ENCODE data around the gene DEFB124. TPM values are rescaled to one million over a fixed set of nuclear protein-coding genes. Genes with fewer than 3 reads are reported as not detected.
"Not testable (repeated sequence)": the region's sequence is repeated elsewhere in the genome, so short reads cannot be mapped to it uniquely, and the experiment has no call there.

Gene DEFB124
- polyA plus RNA-seq, 1 donor: 0.21 TPM

DNA sequence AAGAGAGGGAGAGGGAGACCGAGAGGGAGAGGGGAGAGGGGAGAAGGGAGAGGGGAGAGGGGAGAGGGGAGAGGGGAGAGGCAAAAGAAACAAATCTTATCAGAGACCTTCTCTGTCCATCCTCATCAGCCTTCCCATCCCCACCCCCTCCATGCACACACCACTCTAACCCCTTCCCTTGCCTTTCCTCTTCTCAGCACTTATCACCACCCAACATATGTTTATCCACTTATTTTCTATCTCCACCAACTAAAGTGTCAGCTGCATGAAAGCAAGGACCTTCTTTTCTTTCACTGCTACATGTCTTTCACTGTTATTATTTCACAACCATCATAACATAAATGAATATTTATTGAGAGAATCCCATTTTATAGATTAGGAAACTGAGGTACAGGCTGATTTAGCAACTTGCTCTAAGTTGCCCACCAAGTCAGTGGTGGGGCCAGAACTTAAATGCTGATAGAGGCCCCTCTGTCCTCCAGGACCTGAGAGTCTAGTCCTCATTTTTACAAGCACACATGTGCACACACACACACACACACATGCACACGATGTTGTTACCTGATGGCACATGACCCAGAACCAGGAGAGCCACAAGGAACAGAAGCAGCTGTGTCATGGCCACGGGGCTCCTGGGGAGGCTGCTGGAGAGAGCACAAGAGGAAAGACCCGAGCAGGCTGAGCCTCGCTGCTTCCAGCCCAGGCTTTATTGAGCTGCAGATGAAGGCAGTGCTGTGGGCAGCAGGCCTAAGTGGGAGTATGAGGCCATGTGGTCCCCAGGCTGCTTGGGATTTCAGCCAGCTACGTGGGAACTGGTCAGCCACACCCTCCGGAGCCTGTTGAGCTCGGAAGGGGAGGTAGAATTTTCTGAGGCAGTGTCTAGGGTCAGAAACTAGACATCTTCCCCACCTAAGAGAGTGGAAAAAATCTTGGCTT is 2.3 kb downstream of the DEFB124 start:
- Histone ChIP-seq H3K27ac (ENCODE audit: low read length) (no peak overlapping the region), H3K36me3 (ENCODE audit: control insufficient read depth, insufficient read depth, low read length) (no peaks in the 10 kb centered on the region), H3K4me1 (ENCODE audit: control insufficient read depth, insufficient read depth, low read length) (no peaks in the 10 kb centered on the region), H3K4me3 (ENCODE audit: low read length) (no peak overlapping the region), H3K9me3 (ENCODE audit: control insufficient read depth, low read depth, low read length) (peaks cover 5% of the 10 kb centered on the region), H3K27me3 (ENCODE audit: control insufficient read depth, insufficient read depth, low read length) (peaks cover 28% of the 10 kb centered on the region)
- DNase-seq: no peak
- WGBS (ENCODE audit: insufficient coverage, low lambda C conversion rate): no CpG with 5 or more reads among the region's 8 CpGs

DNA sequence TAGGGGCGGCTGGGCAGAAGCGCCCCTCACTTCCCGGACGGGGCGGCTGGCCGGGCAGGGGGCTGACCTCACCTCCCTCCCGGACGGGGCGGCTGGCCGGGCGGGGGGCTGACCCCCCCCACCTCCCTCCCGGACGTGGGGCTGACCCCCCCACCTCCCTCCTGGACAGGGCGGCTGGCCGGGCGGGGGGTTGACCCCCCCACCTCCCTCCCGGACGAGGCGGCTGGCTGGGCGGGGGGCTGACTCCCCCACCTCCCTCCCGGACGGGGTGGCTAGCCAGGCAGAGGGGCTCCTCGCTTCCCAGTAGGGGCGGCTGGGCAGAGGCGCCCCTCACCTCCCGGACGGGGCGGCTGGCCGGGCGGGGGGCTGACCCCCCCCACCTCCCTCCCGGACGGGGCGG is 4.0 kb downstream of the DEFB124 start:
- H3K36me3 ChIP-seq (ENCODE audit: control insufficient read depth, insufficient read depth, low read length); H3K9me3 ChIP-seq (ENCODE audit: control insufficient read depth, low read depth, low read length); DNase-seq; H3K4me3 ChIP-seq (ENCODE audit: low read length); H3K4me1 ChIP-seq (ENCODE audit: control insufficient read depth, insufficient read depth, low read length); H3K27ac ChIP-seq (ENCODE audit: low read length): not testable (repeated sequence)
- WGBS (ENCODE audit: insufficient coverage, low lambda C conversion rate): no CpG with 5 or more reads among the region's 33 CpGs
- peaks cover 19% of the 10 kb centered on the region for H3K27me3 ChIP-seq (ENCODE audit: control insufficient read depth, insufficient read depth, low read length)

DNA sequence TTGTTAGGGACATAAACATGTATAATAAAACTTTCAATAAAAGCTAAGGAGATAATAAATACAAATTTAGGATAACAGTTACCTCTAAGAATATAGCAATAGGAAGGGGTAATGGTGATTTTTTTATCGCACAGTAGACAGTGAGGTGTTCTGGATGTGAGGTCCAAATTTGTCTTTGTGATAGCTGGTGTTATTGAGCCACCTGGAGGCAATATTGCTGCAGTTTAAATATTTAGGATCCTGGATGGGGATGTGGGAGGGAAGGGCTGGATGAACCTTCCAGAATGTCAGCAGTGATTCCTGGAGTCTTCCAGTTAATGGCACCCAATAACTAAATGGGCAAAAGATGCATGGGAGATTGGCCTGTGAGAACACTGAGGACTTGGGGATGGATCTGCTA is 20.6 kb downstream of the DEFB124 start:
- WGBS (ENCODE audit: insufficient coverage, low lambda C conversion rate): no CpG with 5 or more reads among the region's 1 CpG

DNA sequence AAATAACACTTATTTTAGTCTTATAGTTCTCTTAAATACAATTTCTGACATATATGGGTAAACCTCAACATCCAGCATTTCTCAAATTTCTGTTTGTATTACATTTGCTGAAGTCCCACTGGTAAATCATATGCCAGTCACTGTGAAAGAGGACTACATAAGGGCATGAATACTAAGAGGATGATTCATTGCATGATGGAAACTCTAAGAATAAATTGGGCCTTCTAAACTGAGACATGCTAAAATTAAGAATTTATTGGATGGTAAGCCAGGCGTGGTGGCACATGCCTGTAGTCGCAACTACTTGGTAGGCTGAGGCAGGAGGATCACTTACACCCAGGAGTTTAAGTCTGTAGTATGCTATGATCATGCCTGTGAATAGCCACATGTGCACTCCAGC is 22.4 kb downstream of the DEFB124 start:
- DNase-seq: no peak
- Histone ChIP-seq H3K9me3 (ENCODE audit: control insufficient read depth, low read depth, low read length) (no peaks in the 10 kb centered on the region), H3K27ac (ENCODE audit: low read length) (no peak overlapping the region), H3K36me3 (ENCODE audit: control insufficient read depth, insufficient read depth, low read length) (no peaks in the 10 kb centered on the region), H3K4me3 (ENCODE audit: low read length) (no peak overlapping the region), H3K4me1 (ENCODE audit: control insufficient read depth, insufficient read depth, low read length) (no peaks in the 10 kb centered on the region), H3K27me3 (ENCODE audit: control insufficient read depth, insufficient read depth, low read length) (no peaks in the 10 kb centered on the region)
- no CpG with 5 or more reads among the region's 2 CpGs for WGBS (ENCODE audit: insufficient coverage, low lambda C conversion rate)

More for the DNA sequence above, 20.6 kb downstream of the DEFB124 start:
- no peak for DNase-seq
- H3K27me3 ChIP-seq (ENCODE audit: control insufficient read depth, insufficient read depth, low read length): no peaks in the 10 kb centered on the region
- H3K36me3 ChIP-seq (ENCODE audit: control insufficient read depth, insufficient read depth, low read length): no peaks in the 10 kb centered on the region
- no peak overlapping the region for H3K27ac ChIP-seq (ENCODE audit: low read length)
- H3K4me3 ChIP-seq (ENCODE audit: low read length): no peak overlapping the region
- H3K9me3 ChIP-seq (ENCODE audit: control insufficient read depth, low read depth, low read length): no peaks in the 10 kb centered on the region
- no peaks in the 10 kb centered on the region for H3K4me1 ChIP-seq (ENCODE audit: control insufficient read depth, insufficient read depth, low read length)

DNA sequence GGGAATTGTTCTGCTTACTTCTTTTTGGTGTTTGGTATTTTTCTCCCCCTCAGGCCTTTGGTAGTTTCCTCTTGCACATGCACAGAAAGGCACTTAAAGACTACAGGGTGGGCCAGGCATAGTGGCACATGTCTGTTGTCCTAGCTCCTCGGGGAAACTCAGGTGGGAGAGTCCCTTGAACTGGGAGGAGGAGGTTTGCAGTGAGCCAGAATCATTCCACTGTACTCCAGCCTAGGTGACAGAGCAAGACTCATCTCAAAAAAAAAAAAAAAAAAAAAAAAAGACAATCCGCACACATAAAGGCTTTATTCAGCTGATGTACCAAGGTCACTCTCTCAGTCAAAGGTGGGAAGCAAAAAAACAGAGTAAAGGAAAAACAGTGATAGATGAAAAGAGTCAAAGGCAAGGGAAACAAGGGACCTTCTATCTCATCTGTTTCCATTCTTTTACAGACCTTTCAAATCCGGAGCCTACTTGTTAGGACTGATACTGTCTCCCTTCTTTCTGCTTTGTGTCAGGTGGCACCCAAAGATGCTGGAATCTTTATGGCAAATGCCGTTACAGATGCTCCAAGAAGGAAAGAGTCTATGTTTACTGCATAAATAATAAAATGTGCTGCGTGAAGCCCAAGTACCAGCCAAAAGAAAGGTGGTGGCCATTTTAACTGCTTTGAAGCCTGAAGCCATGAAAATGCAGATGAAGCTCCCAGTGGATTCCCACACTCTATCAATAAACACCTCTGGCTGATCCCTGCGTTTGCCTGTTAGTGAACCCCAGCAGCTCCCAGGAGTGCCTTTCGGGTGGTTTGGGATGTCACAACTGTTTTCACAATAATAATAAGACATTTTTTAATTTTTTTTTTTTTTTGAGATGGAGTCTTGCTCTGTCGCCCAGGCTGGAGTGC is 25.2 kb downstream of the DEFB124 start:
- DNase-seq: no peak
- H3K4me3 ChIP-seq (ENCODE audit: low read length): no peak overlapping the region
- no peaks in the 10 kb centered on the region for H3K4me1 ChIP-seq (ENCODE audit: control insufficient read depth, insufficient read depth, low read length)
- H3K27ac ChIP-seq (ENCODE audit: low read length): no peak overlapping the region
- H3K27me3 ChIP-seq (ENCODE audit: control insufficient read depth, insufficient read depth, low read length): no peaks in the 10 kb centered on the region
- no CpG with 5 or more reads among the region's 8 CpGs for WGBS (ENCODE audit: insufficient coverage, low lambda C conversion rate)
- H3K9me3 ChIP-seq (ENCODE audit: control insufficient read depth, low read depth, low read length): no peaks in the 10 kb centered on the region
- H3K36me3 ChIP-seq (ENCODE audit: control insufficient read depth, insufficient read depth, low read length): no peaks in the 10 kb centered on the region

DNA sequence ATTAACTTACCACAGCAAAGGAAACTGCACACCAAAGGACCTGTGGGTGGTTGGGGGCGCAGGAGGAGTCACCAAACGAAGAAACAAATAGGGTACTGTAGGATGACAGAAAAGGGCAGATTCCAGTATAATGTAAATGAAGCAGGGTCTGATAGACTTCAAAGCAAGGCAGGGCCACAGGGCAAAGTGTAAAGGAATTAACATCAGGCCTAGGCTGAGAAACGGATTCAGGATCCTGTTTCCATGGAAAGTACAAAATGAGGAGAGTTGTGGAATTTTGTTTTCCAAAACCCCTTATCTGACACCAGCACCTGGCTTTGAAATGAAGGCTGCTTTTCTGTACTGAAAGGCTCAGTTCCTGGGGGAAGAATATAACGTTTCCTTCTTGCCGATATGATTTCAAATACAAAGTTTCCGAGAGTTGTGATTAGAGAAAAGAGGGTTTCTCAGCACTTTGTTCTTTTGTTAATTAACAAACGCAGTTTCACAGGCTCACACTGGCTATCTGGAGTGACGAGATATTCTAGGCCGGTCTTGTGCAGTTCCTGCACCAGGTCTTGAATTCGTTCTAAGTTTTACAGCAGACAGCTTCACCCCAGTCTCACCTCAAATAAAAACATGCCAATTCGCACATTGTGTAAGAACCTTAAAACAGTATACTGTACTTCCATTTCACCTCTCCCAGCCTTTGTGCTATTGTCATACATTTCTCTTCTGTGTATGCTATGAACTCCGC is 28.7 kb downstream of the DEFB124 start:
- Histone ChIP-seq H3K27ac (ENCODE audit: low read length) (no peak overlapping the region), H3K4me3 (ENCODE audit: low read length) (no peak overlapping the region), H3K27me3 (ENCODE audit: control insufficient read depth, insufficient read depth, low read length) (no peaks in the 10 kb centered on the region), H3K36me3 (ENCODE audit: control insufficient read depth, insufficient read depth, low read length) (no peaks in the 10 kb centered on the region), H3K4me1 (ENCODE audit: control insufficient read depth, insufficient read depth, low read length) (no peaks in the 10 kb centered on the region), H3K9me3 (ENCODE audit: control insufficient read depth, low read depth, low read length) (no peaks in the 10 kb centered on the region)
- no peak for DNase-seq
- WGBS (ENCODE audit: insufficient coverage, low lambda C conversion rate): 84% methylated on average over 4 of the region's 12 CpGs

DNA sequence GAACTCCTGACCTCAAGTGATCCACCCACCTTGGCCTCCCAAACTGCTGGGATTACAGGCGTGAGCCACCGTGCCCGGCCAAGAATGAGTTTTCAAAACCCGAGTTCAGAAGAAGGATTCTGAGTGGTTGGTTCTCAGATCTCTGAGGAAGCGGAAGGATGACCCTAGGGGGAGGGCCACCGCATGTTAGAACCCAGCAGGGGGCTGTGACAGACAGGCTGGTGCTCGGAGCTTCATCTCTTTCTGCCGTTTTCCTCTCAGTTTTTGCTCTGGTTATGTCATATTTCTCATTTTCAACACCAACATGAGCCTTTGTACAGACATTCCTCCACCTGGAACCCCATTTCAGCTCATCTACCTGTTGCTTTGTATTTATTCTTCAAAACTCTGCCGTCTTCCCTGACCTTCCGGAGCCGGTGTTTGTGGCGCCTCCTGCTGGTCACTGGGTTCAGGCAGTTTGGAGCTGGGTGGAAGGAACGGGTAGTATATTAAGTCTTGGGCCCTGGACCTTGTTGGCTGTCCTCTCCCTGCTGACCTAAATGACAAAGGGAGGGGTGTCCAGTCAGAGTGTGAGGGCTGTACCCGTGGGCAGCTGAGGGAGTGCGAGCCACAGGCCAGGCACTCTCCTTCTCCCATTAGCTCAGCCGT is 34.8 kb downstream of the DEFB124 start, which contains the start of gene DEFB123:
Gene DEFB123, plus strand, starts transcription at position 621 of the 648 bp plus-strand sequence. CDS start 67 bp downstream, outside the sequence.
- Histone ChIP-seq H3K4me3 (ENCODE audit: low read length) (no peak within 1 kb of the TSS), H3K27me3 (ENCODE audit: control insufficient read depth, insufficient read depth, low read length) (no peaks in the 10 kb centered on the region), H3K9me3 (ENCODE audit: control insufficient read depth, low read depth, low read length) (no peaks in the 10 kb centered on the region), H3K4me1 (ENCODE audit: control insufficient read depth, insufficient read depth, low read length) (no peaks in the 10 kb centered on the region), H3K27ac (ENCODE audit: low read length) (no peak within 1 kb of the TSS), H3K36me3 (ENCODE audit: control insufficient read depth, insufficient read depth, low read length) (no peaks in the 10 kb centered on the region)
- DNase-seq: no peak
- 80% methylated on average over 1 of the region's 16 CpGs for WGBS (ENCODE audit: insufficient coverage, low lambda C conversion rate)

DNA sequence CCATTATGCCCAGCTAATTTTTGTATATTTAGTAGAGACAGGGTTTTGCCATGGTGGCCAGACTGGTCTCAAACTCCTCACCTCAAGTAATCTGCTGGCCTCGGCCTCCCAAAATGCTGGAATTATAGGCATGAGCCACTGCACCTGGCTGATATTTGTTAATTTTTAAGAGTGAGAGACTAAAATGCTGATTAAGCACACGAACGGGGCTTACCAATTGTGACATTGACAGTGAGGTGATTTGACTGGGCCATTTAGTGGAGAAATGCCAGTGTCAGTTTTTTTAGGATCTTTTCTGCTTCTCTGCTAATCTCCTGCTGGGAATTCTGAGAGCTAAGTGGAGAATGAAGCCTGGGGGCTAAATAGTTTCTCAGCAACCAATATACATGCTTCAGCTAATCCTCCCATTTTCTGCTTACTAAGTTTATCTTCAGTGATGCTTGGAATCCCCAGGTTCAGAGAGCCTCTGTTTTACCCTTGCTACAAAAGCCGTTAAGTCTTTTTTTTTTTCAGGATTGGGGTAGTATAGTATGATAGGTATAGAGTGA is 44.3 kb downstream of the DEFB124 start:
- Histone ChIP-seq H3K9me3 (ENCODE audit: control insufficient read depth, low read depth, low read length) (no peaks in the 10 kb centered on the region), H3K4me1 (ENCODE audit: control insufficient read depth, insufficient read depth, low read length) (no peaks in the 10 kb centered on the region), H3K36me3 (ENCODE audit: control insufficient read depth, insufficient read depth, low read length) (no peaks in the 10 kb centered on the region), H3K4me3 (ENCODE audit: low read length) (no peak overlapping the region), H3K27me3 (ENCODE audit: control insufficient read depth, insufficient read depth, low read length) (no peaks in the 10 kb centered on the region), H3K27ac (ENCODE audit: low read length) (no peak overlapping the region)
- WGBS (ENCODE audit: insufficient coverage, low lambda C conversion rate): no CpG with 5 or more reads among the region's 4 CpGs
- no peak for DNase-seq

DNA sequence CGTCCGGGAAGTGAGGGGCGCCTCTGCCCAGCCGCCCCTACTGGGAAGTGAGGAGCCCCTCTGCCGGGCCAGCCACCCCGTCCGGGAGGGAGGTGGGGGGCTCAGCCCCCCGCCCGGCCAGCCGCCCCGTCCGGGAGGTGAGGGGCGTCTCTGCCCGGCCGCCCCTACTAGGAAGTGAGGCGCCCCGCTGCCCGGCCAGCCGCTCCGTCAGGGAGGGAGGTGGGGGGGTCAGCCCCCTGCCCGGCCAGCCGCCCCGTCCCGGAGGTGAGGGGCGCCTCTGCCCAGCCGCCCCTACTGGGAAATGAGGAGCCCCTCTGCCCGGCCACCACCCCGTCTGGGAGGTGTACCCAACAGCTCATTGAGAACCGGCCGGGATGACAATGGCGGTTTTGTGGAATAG is 47.4 kb downstream of the DEFB124 start:
- H3K4me1 ChIP-seq (ENCODE audit: control insufficient read depth, insufficient read depth, low read length); H3K4me3 ChIP-seq (ENCODE audit: low read length); H3K9me3 ChIP-seq (ENCODE audit: control insufficient read depth, low read depth, low read length); H3K27me3 ChIP-seq (ENCODE audit: control insufficient read depth, insufficient read depth, low read length); H3K36me3 ChIP-seq (ENCODE audit: control insufficient read depth, insufficient read depth, low read length); DNase-seq; H3K27ac ChIP-seq (ENCODE audit: low read length): not testable (repeated sequence)
- no CpG with 5 or more reads among the region's 31 CpGs for WGBS (ENCODE audit: insufficient coverage, low lambda C conversion rate)

All from large intestine (tissue), 3 donors.